Retinal pigment epithelial cell (primary cell): ENCODE measurements around the gene RNF40.

Source experiments
- DNase-seq: peaks from one replicate; pipeline ENCODE4 v3.0.0-alpha.2; 2010; ENCODE audit warnings: low read depth
- H3K4me3 ChIP-seq: 2 replicates; pipeline ENCODE4 v1.5.1; 2011; ENCODE audit warnings: mild to moderate bottlenecking, low read length, control low read depth, moderate library complexity
- CTCF ChIP-seq: conservative IDR thresholded peaks from 2 replicates; pipeline ENCODE4 v1.5.1; 2011; ENCODE audit warnings: low read depth, low read length, control low read depth, inconsistent platforms

The RNF40 gene

DNA sequence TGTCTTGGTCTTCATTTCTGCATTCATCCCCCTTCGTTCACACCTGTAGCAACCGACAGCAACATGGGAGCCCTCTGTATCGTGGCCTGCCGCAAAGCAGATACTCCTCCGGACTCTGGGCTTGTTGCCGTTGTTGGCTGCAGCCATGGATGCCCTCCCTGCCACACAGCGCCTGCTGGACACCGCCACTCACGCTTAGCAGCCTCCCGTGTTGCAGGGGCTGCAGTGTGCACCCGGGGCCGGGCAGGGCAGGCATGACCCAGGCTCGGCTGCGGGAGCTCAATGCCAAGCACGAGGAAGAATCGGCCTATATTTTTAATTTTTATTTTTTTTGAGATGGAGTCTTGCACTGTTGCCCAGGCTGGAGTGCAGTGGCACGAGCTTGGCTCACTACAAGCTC, 59.8 kb downstream of the RNF40 start:
- no peak overlapping the region for H3K4me3 ChIP-seq
- no peak for TF ChIP-seq CTCF
- no peak for DNase-seq
